Measurements from ENCODE around the gene KISS1R.

KISS1R gene

DNA sequence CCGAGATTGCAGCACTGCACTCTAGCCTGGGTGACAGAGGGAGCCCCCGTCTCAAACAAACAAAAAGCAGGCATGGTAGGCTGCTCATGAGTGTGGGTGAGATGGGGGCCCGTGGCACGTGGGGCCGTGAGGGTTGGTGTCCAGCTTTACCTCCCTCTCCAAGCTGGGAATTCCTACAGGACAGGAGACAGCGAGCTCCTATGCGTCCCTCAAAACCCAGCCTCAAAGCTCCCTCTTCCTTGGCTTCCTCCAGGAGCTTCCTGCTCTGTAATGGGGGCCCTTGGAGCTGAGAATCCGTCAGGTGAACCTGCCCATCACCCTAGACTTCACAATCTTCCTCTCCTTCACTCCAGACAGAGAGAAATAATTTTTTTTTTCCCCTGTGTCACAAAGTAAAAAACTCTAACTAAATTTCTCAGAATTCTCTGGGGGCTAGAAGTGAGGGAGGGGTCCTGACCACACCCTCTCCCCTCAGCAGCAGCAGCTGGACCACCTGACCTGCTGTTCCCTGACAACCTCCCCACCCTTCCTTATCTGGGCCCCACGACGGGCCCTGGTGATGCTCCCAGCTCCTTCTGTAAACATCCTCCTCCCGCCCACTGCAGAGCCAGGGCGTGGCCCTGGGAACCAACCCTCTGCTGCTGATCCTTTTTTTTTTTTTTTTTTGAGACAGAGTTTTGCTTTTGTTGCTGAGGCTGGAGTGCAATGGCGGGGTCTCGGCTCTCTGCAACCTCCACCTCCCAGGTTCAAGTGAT, 44.9 kb downstream of the KISS1R start:
- Histone ChIP-seq H3K9me3 (ENCODE audit: control insufficient read depth, insufficient read depth, low read length) (peaks cover 2% of the 10 kb centered on the region; the same call in 1 of the 2 replicates), H3K27ac (ENCODE audit: low read depth, low read length) (no peak overlapping the region), H3K9ac (ENCODE audit: low read depth, low read length) (no peak overlapping the region), H3K4me1 (ENCODE audit: control insufficient read depth, insufficient read depth, low read length) (no peaks in the 10 kb centered on the region), H3K36me3 (ENCODE audit: control insufficient read depth, insufficient read depth, low read length) (peaks cover 37% of the 10 kb centered on the region), H3K27me3 (ENCODE audit: control insufficient read depth, insufficient read depth, low read length) (no peaks in the 10 kb centered on the region), H3K4me3 (ENCODE audit: low read depth, low read length) (no peak overlapping the region)

GRCh38 chr19:962683-963400, 45.7 kb downstream of the KISS1R start:
- H3K27ac ChIP-seq (ENCODE audit: low read depth, low read length) = no peak overlapping the region
- H3K36me3 ChIP-seq (ENCODE audit: control insufficient read depth, insufficient read depth, low read length) = peaks cover 41% of the 10 kb centered on the region
- H3K27me3 ChIP-seq (ENCODE audit: control insufficient read depth, insufficient read depth, low read length) = no peaks in the 10 kb centered on the region
- no peak overlapping the region for H3K4me3 ChIP-seq (ENCODE audit: low read depth, low read length)
- no peak overlapping the region for H3K9ac ChIP-seq (ENCODE audit: low read depth, low read length)
- peaks cover 2% of the 10 kb centered on the region; the same call in 1 of the 2 replicates for H3K9me3 ChIP-seq (ENCODE audit: control insufficient read depth, insufficient read depth, low read length)
- no peaks in the 10 kb centered on the region for H3K4me1 ChIP-seq (ENCODE audit: control insufficient read depth, insufficient read depth, low read length)

GRCh38 chr19:963486-963951, 46.4 kb downstream of the KISS1R start:
- no peak overlapping the region for H3K4me3 ChIP-seq (ENCODE audit: low read depth, low read length)
- no peak overlapping the region for H3K9ac ChIP-seq (ENCODE audit: low read depth, low read length)
- H3K36me3 ChIP-seq (ENCODE audit: control insufficient read depth, insufficient read depth, low read length) = peaks cover 46% of the 10 kb centered on the region
- H3K27me3 ChIP-seq (ENCODE audit: control insufficient read depth, insufficient read depth, low read length) = no peaks in the 10 kb centered on the region
- H3K9me3 ChIP-seq (ENCODE audit: control insufficient read depth, insufficient read depth, low read length) = peaks cover 2% of the 10 kb centered on the region; the same call in 1 of the 2 replicates
- no peak overlapping the region for H3K27ac ChIP-seq (ENCODE audit: low read depth, low read length)
- no peaks in the 10 kb centered on the region for H3K4me1 ChIP-seq (ENCODE audit: control insufficient read depth, insufficient read depth, low read length)

DNA sequence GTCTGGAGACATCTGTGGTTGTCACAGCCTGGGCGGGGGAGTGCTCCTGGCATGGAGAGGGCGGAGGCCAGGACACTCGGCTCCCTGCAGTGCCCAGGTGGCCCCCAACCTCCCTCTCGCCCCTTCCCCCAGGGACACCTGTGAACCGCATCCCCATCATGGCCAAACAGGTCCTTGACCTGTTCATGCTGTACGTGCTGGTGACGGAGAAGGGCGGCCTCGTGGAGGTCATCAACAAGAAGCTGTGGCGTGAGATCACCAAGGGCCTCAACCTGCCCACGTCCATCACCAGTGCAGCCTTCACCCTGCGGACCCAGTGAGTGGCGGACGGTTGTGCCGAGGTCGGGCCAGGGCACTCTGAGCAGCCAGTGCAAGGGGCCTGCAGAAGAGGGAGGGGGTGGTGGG, 47.0 kb downstream of the KISS1R start:
- Histone ChIP-seq H3K27me3 (ENCODE audit: control insufficient read depth, insufficient read depth, low read length) (no peaks in the 10 kb centered on the region), H3K9ac (ENCODE audit: low read depth, low read length) (no peak overlapping the region), H3K9me3 (ENCODE audit: control insufficient read depth, insufficient read depth, low read length) (peaks cover 2% of the 10 kb centered on the region; the same call in 1 of the 2 replicates), H3K27ac (ENCODE audit: low read depth, low read length) (no peak overlapping the region), H3K36me3 (ENCODE audit: control insufficient read depth, insufficient read depth, low read length) (peaks cover 52% of the 10 kb centered on the region), H3K4me1 (ENCODE audit: control insufficient read depth, insufficient read depth, low read length) (no peaks in the 10 kb centered on the region), H3K4me3 (ENCODE audit: low read depth, low read length) (no peak overlapping the region)

- Histone ChIP-seq H3K4me1 (ENCODE audit: control insufficient read depth, insufficient read depth, low read length) (no peaks in the 10 kb centered on the region), H3K9me3 (ENCODE audit: control insufficient read depth, insufficient read depth, low read length) (peaks cover 2% of the 10 kb centered on the region; the same call in 1 of the 2 replicates), H3K27ac (ENCODE audit: low read depth, low read length) (no peak overlapping the region), H3K9ac (ENCODE audit: low read depth, low read length) (no peak overlapping the region), H3K27me3 (ENCODE audit: control insufficient read depth, insufficient read depth, low read length) (no peaks in the 10 kb centered on the region), H3K36me3 (ENCODE audit: control insufficient read depth, insufficient read depth, low read length) (peaks cover 53% of the 10 kb centered on the region), H3K4me3 (ENCODE audit: low read depth, low read length) (no peak overlapping the region)
Observed at GRCh38 chr19:964761-965694, 47.9 kb downstream of the KISS1R start.

DNA sequence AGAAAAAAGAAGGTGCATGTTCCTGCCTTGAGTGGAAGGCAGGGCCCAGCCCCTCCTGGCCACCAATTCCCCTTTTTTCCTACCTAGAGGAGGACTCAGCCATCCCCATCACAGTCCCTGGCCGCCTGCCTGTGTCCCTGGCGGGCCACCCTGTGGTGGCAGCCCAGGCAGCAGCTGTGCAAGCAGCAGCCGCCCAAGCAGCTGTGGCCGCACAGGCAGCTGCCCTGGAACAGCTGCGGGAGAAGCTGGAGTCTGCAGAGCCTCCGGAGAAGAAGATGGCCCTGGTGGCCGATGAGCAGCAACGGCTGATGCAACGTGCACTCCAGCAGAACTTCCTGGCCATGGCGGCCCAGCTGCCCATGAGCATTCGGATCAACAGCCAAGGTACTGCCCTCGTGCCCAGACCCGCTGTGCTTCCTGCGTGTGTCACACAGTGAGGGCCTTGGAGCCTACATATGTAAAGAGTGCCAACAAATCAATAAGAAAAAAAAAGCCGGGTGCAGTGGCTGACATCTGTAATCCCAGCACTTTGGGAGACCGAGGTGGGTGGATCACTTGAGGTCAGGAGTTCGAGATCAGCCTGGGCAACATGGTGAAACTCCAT, 49.5 kb downstream of the KISS1R start:
- no peaks in the 10 kb centered on the region for H3K27me3 ChIP-seq (ENCODE audit: control insufficient read depth, insufficient read depth, low read length)
- H3K4me1 ChIP-seq (ENCODE audit: control insufficient read depth, insufficient read depth, low read length) = no peaks in the 10 kb centered on the region
- no peak overlapping the region for H3K27ac ChIP-seq (ENCODE audit: low read depth, low read length)
- peaks cover 7% of the 10 kb centered on the region for H3K9me3 ChIP-seq (ENCODE audit: control insufficient read depth, insufficient read depth, low read length)
- H3K9ac ChIP-seq (ENCODE audit: low read depth, low read length) = no peak overlapping the region
- H3K4me3 ChIP-seq (ENCODE audit: low read depth, low read length) = no peak overlapping the region
- H3K36me3 ChIP-seq (ENCODE audit: control insufficient read depth, insufficient read depth, low read length) = peaks cover 61% of the 10 kb centered on the region

All from HUES48 (cell line).